ENCODE results near the gene DNAJB13.

DNA sequence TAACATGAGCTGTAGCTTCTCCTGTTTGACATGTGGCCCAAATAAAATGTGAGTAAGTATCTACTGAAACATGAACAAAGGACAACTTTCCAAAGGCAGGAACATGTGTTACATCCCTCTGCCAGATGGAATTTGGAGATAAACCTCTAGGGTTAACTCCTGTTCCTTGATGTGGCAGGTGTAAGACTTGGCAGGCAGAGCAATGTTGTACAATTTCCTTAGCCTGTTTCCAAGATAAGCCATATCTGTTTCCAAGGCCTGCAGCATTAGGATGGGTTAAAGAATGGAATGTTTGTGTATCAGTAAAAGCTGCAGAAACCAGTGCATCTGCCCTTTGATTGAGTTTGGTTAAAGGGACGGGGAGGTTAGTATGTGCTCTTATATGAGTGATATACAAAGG lies 8.8 kb upstream of the DNAJB13 start:
- TF ChIP-seq, protein P1, sequence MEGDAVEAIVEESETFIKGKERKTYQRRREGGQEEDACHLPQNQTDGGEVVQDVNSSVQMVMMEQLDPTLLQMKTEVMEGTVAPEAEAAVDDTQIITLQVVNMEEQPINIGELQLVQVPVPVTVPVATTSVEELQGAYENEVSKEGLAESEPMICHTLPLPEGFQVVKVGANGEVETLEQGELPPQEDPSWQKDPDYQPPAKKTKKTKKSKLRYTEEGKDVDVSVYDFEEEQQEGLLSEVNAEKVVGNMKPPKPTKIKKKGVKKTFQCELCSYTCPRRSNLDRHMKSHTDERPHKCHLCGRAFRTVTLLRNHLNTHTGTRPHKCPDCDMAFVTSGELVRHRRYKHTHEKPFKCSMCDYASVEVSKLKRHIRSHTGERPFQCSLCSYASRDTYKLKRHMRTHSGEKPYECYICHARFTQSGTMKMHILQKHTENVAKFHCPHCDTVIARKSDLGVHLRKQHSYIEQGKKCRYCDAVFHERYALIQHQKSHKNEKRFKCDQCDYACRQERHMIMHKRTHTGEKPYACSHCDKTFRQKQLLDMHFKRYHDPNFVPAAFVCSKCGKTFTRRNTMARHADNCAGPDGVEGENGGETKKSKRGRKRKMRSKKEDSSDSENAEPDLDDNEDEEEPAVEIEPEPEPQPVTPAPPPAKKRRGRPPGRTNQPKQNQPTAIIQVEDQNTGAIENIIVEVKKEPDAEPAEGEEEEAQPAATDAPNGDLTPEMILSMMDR (conservative IDR thresholded peaks at IDR 0.05; ENCODE audit: low read depth, low read length) = no peak
- TF ChIP-seq, protein P2, sequence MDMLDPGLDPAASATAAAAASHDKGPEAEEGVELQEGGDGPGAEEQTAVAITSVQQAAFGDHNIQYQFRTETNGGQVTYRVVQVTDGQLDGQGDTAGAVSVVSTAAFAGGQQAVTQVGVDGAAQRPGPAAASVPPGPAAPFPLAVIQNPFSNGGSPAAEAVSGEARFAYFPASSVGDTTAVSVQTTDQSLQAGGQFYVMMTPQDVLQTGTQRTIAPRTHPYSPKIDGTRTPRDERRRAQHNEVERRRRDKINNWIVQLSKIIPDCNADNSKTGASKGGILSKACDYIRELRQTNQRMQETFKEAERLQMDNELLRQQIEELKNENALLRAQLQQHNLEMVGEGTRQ (IDR thresholded peaks at IDR 0.05; ENCODE audit: low read depth, low read length) = no peak
- TF ChIP-seq POLR2A (IDR thresholded peaks at IDR 0.05; ENCODE audit: low read depth, low read length) (no peak), MXI1 (IDR thresholded peaks at IDR 0.05; ENCODE audit: borderline replicate concordance, low read depth, low read length) (no peak), RAD21 (IDR thresholded peaks at IDR 0.05; ENCODE audit: low read length) (no peak), SMC3 (IDR thresholded peaks at IDR 0.05; ENCODE audit: low read depth, low read length) (no peak), RFX5 (IDR thresholded peaks at IDR 0.05; ENCODE audit: low read depth, low read length) (no peak), MAFK (IDR thresholded peaks at IDR 0.05; ENCODE audit: low read depth, low read length) (no peak), CEBPB (IDR thresholded peaks at IDR 0.05; ENCODE audit: low read depth, low read length) (no peak), BHLHE40 (IDR thresholded peaks at IDR 0.05; ENCODE audit: low read depth, low read length) (no peak), MAZ (IDR thresholded peaks at IDR 0.05; ENCODE audit: borderline replicate concordance, low read depth, low read length) (no peak)

All from IMR-90 (cell line).